Erythroblast (primary cell): ENCODE data around the gene SPATS2L.

Experiments used
- GATA1 ChIP-seq: IDR thresholded peaks from 2 replicates; pipeline ENCODE4 v1.6.1; 2011; ENCODE audit warnings: low read depth, mild to moderate bottlenecking, control low read depth, low read length, moderate library complexity
- POLR2A ChIP-seq: IDR thresholded peaks from 2 replicates; pipeline ENCODE4 v1.6.1; 2011; ENCODE audit warnings: mild to moderate bottlenecking, low read length

DNA sequence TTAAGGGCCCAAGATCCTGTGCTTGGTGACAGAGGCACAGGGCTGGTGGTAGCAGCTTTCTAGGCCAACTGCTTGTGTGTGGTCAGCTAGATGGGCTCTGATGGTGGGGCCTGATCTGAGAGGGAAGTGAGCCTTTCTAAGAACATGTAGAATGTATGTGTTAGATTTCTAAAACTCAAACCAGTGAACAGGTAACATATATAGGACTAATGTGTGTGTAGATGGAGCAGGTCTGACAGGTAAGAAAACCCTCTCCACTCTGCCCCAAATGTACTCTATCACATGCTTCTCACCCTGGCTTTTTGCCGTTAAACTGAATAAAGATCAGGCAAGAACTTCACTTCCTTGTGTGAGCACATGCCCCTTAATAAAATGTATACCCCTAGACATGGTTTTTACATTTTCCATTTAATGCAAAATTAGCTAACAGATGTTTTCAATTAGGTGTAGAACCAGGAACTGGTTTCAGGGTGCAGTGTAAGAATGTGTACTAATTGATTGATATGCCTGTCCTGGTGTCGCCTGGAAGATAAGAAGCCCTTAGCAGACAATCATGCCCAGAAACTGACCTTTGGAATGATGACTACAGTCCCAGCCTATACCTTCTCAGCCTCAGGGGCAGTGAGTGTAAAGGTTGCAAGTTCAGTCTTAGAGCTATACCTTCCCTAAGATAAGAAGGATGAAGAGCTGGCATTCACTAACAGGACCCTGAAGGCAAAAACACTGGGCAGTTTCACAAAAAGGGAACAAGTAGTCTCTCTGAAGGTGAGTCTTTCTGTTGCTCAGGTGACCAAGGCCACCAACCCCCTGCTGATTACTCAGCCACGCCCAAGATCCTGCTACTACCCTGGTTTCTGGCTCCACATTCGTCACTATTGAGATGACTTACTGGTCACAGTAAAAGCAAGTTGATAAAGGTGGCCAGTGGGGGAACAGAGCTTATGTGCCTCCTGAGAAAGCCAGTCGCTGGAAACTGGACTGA is 71.2 kb downstream of the SPATS2L start:
- TF ChIP-seq POLR2A (no peak), GATA1 (no peak)
